HEK293T (cell line): Measurements from ENCODE around the gene PCTP.

Experiments
- CTBP1 ChIP-seq: fragments of 450-650 bp; IDR thresholded peaks from 2 replicates; pipeline ENCODE4 v1.6.1; 2016; ENCODE audit warnings: borderline replicate concordance
- FOXK2 ChIP-seq: fragments of 450-650 bp; IDR thresholded peaks from 2 replicates; pipeline ENCODE4 v1.6.1; 2016; ENCODE audit warnings: mild to moderate bottlenecking
- HDGF ChIP-seq: fragments of 450-650 bp; IDR thresholded peaks from 2 replicates; pipeline ENCODE4 v1.6.1; 2017; ENCODE audit warnings: antibody characterized with exemption, borderline replicate concordance
- LEF1 ChIP-seq: fragments of 450-650 bp; IDR thresholded peaks from 2 replicates; pipeline ENCODE4 v1.6.1; 2017; ENCODE audit warnings: mild to moderate bottlenecking, borderline replicate concordance
- SP1 ChIP-seq: fragments of 450-650 bp; IDR thresholded peaks from 2 replicates; pipeline ENCODE4 v1.6.1; 2017
- ZNF384 ChIP-seq: fragments of 450-650 bp; IDR thresholded peaks from 2 replicates; pipeline ENCODE4 v1.6.1; 2016

- TF ChIP-seq SP1, result no peak
- TF ChIP-seq HDGF, result no peak
- TF ChIP-seq CTBP1, result no peak
- no peak for TF ChIP-seq LEF1
- TF ChIP-seq ZNF384, result no peak
- TF ChIP-seq FOXK2, result no peak
Measured at GRCh38 chr17:55817397-55817709, 66.5 kb downstream of the PCTP start.
